ENCODE results near the gene SLC2A8.

SLC2A8 gene

GRCh38 chr9:127388856-127389238, 8.1 kb upstream of the SLC2A8 start:
- TF ChIP-seq CTCF (IDR thresholded peaks at IDR 0.05; ENCODE audit: insufficient read depth, missing control alignments) = no peak
- FAIRE-seq = no peak
- DNase-seq (ENCODE audit: insufficient read length, low spot score) = no peak

- TF ChIP-seq CTCF (IDR thresholded peaks at IDR 0.05; ENCODE audit: insufficient read depth, missing control alignments) = no peak
- no peak for FAIRE-seq
Measured at GRCh38 chr9:127389381-127390247, 7.4 kb upstream of the SLC2A8 start.

GRCh38 chr9:127390248-127390545, 6.8 kb upstream of the SLC2A8 start:
- TF ChIP-seq CTCF (IDR thresholded peaks at IDR 0.05; ENCODE audit: insufficient read depth, missing control alignments) = no peak
- FAIRE-seq = no peak
- DNase-seq (ENCODE audit: insufficient read length, low spot score) = no peak

More at GRCh38 chr9:127389381-127390247, 7.4 kb upstream of the SLC2A8 start:
- DNase-seq (ENCODE audit: insufficient read length, low spot score) = no peak

GRCh38 chr9:127390563-127390962, 6.4 kb upstream of the SLC2A8 start:
- DNase-seq (ENCODE audit: insufficient read length, low spot score) (no peak), FAIRE-seq (no peak)
- TF ChIP-seq CTCF (IDR thresholded peaks at IDR 0.05; ENCODE audit: insufficient read depth, missing control alignments) = no peak

GRCh38 chr9:127392166-127392565, 4.8 kb upstream of the SLC2A8 start:
- FAIRE-seq (no peak), DNase-seq (ENCODE audit: insufficient read length, low spot score) (no peak)
- no peak for TF ChIP-seq CTCF (IDR thresholded peaks at IDR 0.05; ENCODE audit: insufficient read depth, missing control alignments)

GRCh38 chr9:127392976-127393375, 4.0 kb upstream of the SLC2A8 start:
- no peak for TF ChIP-seq CTCF (IDR thresholded peaks at IDR 0.05; ENCODE audit: insufficient read depth, missing control alignments)
- no peak for DNase-seq (ENCODE audit: insufficient read length, low spot score)
- FAIRE-seq = no peak

- TF ChIP-seq CTCF (IDR thresholded peaks at IDR 0.05; ENCODE audit: insufficient read depth, missing control alignments) = no peak
- FAIRE-seq (no peak), DNase-seq (ENCODE audit: insufficient read length, low spot score) (no peak)
Measured at GRCh38 chr9:127393645-127394044, 3.3 kb upstream of the SLC2A8 start.
